HG02571 (cell line): Measurements from ENCODE around the gene ATP5F1E.
"Not testable (repeated sequence)": the region's sequence is repeated elsewhere in the genome, so short reads cannot be mapped to it uniquely, and the experiment has no call there.

ENCODE experiments used
- ATAC-seq: cut with Tn5 transposase; IDR thresholded peaks from one replicate; pipeline ENCODE4 v1.9.1; 2021; ENCODE audit warnings: mild to moderate bottlenecking, moderate library complexity; ENCODE audit not compliant: unreplicated experiment

ATP5F1E gene

GRCh38 chr20:59043698-59044097 lies 11.6 kb upstream of the ATP5F1E start:
- no peak for ATAC-seq

GRCh38 chr20:59042796-59043631 lies 10.9 kb upstream of the ATP5F1E start:
- peak; percentile 92 for ATAC-seq

GRCh38 chr20:59042151-59042795 lies 10.1 kb upstream of the ATP5F1E start, which contains the start of gene PRELID3B:
PRELID3B (minus strand) TSS chr20:59042786; CDS start chr20:59042730, 56 bp downstream.
- ATAC-seq: peak; percentile 27

- ATAC-seq: not testable (repeated sequence)
Observed at GRCh38 chr20:59041487-59041886, 9.4 kb upstream of the ATP5F1E start.

- ATAC-seq: no peak
Observed at GRCh38 chr20:59040667-59041066, 8.5 kb upstream of the ATP5F1E start.

- no peak for ATAC-seq
Observed at GRCh38 chr20:59039233-59039632, 7.1 kb upstream of the ATP5F1E start.

GRCh38 chr20:59037386-59037785 lies 5.3 kb upstream of the ATP5F1E start:
- ATAC-seq: no peak

GRCh38 chr20:59035381-59035780 lies 3.2 kb upstream of the ATP5F1E start:
- no peak for ATAC-seq

GRCh38 chr20:59033616-59034165 lies 1.6 kb upstream of the ATP5F1E start:
- no peak for ATAC-seq

- no peak for ATAC-seq
Observed at GRCh38 chr20:59033093-59033492, 958 bp upstream of the ATP5F1E start.

GRCh38 chr20:59032713-59033059 lies 551 bp upstream of the ATP5F1E start:
- ATAC-seq: no peak

- ATAC-seq: peak; percentile 2
Observed at GRCh38 chr20:59031564-59032022, 542 bp downstream of the ATP5F1E start.

- ATAC-seq: no peak
Observed at GRCh38 chr20:59030911-59031563, 1.1 kb downstream of the ATP5F1E start.

- no peak for ATAC-seq
Observed at GRCh38 chr20:59028812-59029211, 3.3 kb downstream of the ATP5F1E start.

- no peak for ATAC-seq
Observed at GRCh38 chr20:59027741-59028320, 4.3 kb downstream of the ATP5F1E start.

GRCh38 chr20:59026904-59027740 lies 5.0 kb downstream of the ATP5F1E start:
- no peak for ATAC-seq

GRCh38 chr20:59025511-59025910 lies 6.6 kb downstream of the ATP5F1E start:
- ATAC-seq: no peak

- no peak for ATAC-seq
Observed at GRCh38 chr20:59025086-59025485, 7.0 kb downstream of the ATP5F1E start.

- no peak for ATAC-seq
Observed at GRCh38 chr20:59024111-59024530, 8.0 kb downstream of the ATP5F1E start.

GRCh38 chr20:59023616-59024015 lies 8.5 kb downstream of the ATP5F1E start:
- no peak for ATAC-seq
